ENCODE results near the gene LRRC75A.

DNA sequence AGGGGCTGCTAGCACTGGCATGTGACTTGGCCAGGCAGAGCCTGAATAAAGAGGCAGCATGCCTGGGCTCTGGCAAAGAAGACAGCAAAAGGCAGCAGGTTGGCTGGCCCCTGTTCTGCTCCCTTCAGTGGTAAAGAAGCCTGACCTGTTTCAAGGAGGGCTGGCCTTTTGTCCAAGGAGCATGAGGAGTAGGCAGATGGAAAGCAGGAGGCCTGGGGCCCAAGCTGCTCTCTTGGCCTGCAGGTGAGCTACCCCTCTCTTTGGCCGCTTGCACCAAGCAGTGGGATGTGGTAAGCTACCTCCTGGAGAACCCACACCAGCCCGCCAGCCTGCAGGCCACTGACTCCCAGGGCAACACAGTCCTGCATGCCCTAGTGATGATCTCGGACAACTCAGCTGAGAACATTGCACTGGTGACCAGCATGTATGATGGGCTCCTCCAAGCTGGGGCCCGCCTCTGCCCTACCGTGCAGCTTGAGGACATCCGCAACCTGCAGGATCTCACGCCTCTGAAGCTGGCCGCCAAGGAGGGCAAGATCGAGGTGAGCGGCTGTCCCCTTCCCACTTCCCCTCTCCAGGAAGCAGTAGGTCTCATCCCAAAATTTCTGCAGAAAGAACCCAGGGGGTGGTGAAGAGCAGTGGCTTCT is 68.6 kb downstream of the LRRC75A start:
- TF ChIP-seq POLR2A (IDR thresholded peaks at IDR 0.05; ENCODE audit: low read length) (no peak), GATA1 (IDR thresholded peaks at IDR 0.05; ENCODE audit: low read depth, low read length) (no peak)

All from erythroblast (primary cell).